ENCODE measurements around the gene FSTL1.

DNA sequence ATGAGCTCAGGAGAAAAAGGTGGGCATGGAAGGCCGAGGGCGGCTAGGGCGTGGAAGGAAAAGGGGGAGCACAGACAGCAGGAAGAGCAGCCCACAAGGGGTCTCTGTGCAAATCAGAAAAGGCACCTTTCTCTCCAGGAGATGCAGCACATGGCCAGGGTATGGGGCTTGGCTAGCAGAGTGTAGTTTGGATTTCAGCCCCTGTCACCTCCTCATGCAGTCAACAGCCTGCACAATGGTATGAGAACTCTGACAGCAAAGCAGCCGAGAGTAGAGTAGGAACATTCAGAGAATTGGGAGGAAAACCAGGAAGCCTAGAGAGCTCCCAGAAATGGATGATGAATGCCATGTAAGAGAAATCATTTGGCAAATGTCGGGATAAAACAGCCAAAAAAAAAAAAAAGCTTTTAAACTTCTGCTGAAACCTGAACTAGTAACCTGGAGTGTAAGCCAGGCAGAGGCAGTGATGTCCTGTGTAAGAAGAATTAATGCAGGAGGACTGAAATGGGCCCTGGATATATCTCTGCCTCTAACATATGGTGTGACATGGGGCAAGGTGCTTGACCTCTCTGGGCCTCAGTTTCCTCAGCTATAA is 25.7 kb downstream of the FSTL1 start:
- TF ChIP-seq GABPA (IDR thresholded peaks at IDR 0.05; ENCODE audit: low read depth) (no peak), SMC3 (IDR thresholded peaks at IDR 0.05; ENCODE audit: low read depth, low read length) (no peak), POLR2AphosphoS5 (IDR thresholded peaks at IDR 0.05; ENCODE audit: low read depth, low read length) (no peak), TCF12 (IDR thresholded peaks at IDR 0.05) (no peak), RFX5 (IDR thresholded peaks at IDR 0.05; ENCODE audit: low read length) (no peak), EZH2phosphoT487 (IDR thresholded peaks at IDR 0.05; ENCODE audit: borderline replicate concordance, low read depth) (no peak), MXI1 (IDR thresholded peaks at IDR 0.05; ENCODE audit: low read depth, low read length) (no peak)
- TF ChIP-seq, protein P1, sequence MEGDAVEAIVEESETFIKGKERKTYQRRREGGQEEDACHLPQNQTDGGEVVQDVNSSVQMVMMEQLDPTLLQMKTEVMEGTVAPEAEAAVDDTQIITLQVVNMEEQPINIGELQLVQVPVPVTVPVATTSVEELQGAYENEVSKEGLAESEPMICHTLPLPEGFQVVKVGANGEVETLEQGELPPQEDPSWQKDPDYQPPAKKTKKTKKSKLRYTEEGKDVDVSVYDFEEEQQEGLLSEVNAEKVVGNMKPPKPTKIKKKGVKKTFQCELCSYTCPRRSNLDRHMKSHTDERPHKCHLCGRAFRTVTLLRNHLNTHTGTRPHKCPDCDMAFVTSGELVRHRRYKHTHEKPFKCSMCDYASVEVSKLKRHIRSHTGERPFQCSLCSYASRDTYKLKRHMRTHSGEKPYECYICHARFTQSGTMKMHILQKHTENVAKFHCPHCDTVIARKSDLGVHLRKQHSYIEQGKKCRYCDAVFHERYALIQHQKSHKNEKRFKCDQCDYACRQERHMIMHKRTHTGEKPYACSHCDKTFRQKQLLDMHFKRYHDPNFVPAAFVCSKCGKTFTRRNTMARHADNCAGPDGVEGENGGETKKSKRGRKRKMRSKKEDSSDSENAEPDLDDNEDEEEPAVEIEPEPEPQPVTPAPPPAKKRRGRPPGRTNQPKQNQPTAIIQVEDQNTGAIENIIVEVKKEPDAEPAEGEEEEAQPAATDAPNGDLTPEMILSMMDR (IDR thresholded peaks at IDR 0.05): no peak
- TF ChIP-seq, protein P2, sequence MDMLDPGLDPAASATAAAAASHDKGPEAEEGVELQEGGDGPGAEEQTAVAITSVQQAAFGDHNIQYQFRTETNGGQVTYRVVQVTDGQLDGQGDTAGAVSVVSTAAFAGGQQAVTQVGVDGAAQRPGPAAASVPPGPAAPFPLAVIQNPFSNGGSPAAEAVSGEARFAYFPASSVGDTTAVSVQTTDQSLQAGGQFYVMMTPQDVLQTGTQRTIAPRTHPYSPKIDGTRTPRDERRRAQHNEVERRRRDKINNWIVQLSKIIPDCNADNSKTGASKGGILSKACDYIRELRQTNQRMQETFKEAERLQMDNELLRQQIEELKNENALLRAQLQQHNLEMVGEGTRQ (IDR thresholded peaks at IDR 0.05; ENCODE audit: borderline replicate concordance, low read depth, low read length): no peak

Data from SK-N-SH (cell line).